ENCODE data around the gene ZNF48.

ZNF48 gene

GRCh38 chr16:30437511-30438046 is 42.4 kb downstream of the ZNF48 start:
- H3K9me3 ChIP-seq (ENCODE audit: control insufficient read depth, insufficient read depth, low read depth, low read length) = no peaks in the 10 kb centered on the region
- H3K4me3 ChIP-seq (ENCODE audit: low read depth, low read length) = no peak overlapping the region
- no peak overlapping the region for H3K27ac ChIP-seq (ENCODE audit: low read depth, low read length)
- H3K27me3 ChIP-seq (ENCODE audit: control insufficient read depth, insufficient read depth, low read length) = no peaks in the 10 kb centered on the region
- no peaks in the 10 kb centered on the region for H3K4me1 ChIP-seq (ENCODE audit: control insufficient read depth, insufficient read depth, low read length)
- no peak overlapping the region for H3K9ac ChIP-seq (ENCODE audit: low read length)
- H3K36me3 ChIP-seq (ENCODE audit: control insufficient read depth, insufficient read depth, low read length) = no peaks in the 10 kb centered on the region

DNA sequence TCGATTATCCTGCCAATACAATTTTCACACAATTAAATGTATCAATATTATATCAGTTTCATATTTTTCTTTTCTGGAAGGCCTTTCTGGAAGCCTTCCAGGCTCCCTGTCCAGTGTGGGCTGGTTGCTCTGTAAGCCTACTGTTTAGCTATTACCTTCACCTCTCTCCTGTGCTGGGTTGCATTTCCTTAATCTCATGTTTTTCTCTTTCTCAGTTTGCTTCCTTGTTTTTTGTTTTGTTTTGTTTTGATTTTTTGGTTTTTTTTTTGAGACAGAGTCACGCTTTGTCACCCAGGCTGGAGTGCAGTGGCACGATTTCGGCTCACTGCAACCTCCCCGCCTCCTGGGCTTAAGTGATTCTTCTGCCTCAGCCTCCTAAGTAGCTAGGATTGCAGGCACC is 43.6 kb downstream of the ZNF48 start:
- Histone ChIP-seq H3K36me3 (ENCODE audit: control insufficient read depth, insufficient read depth, low read length) (peaks cover 2% of the 10 kb centered on the region; the same call in 1 of the 2 replicates), H3K4me1 (ENCODE audit: control insufficient read depth, insufficient read depth, low read length) (peaks cover 3% of the 10 kb centered on the region; the same call in 1 of the 2 replicates), H3K4me3 (ENCODE audit: low read depth, low read length) (no peak overlapping the region), H3K27ac (ENCODE audit: low read depth, low read length) (no peak overlapping the region), H3K27me3 (ENCODE audit: control insufficient read depth, insufficient read depth, low read length) (no peaks in the 10 kb centered on the region), H3K9me3 (ENCODE audit: control insufficient read depth, insufficient read depth, low read depth, low read length) (no peaks in the 10 kb centered on the region), H3K9ac (ENCODE audit: low read length) (no peak overlapping the region)

GRCh38 chr16:30439720-30440348 is 44.6 kb downstream of the ZNF48 start:
- Histone ChIP-seq H3K27ac (ENCODE audit: low read depth, low read length) (no peak overlapping the region), H3K36me3 (ENCODE audit: control insufficient read depth, insufficient read depth, low read length) (peaks cover 12% of the 10 kb centered on the region), H3K27me3 (ENCODE audit: control insufficient read depth, insufficient read depth, low read length) (no peaks in the 10 kb centered on the region), H3K4me3 (ENCODE audit: low read depth, low read length) (no peak overlapping the region), H3K9me3 (ENCODE audit: control insufficient read depth, insufficient read depth, low read depth, low read length) (peaks cover 5% of the 10 kb centered on the region; the same call in 1 of the 2 replicates), H3K4me1 (ENCODE audit: control insufficient read depth, insufficient read depth, low read length) (peaks cover 7% of the 10 kb centered on the region), H3K9ac (ENCODE audit: low read length) (no peak overlapping the region)

- no peaks in the 10 kb centered on the region for H3K27me3 ChIP-seq (ENCODE audit: control insufficient read depth, insufficient read depth, low read length)
- H3K36me3 ChIP-seq (ENCODE audit: control insufficient read depth, insufficient read depth, low read length) = peaks cover 14% of the 10 kb centered on the region
- no peak overlapping the region for H3K27ac ChIP-seq (ENCODE audit: low read depth, low read length)
- H3K4me3 ChIP-seq (ENCODE audit: low read depth, low read length) = no peak overlapping the region
- H3K9me3 ChIP-seq (ENCODE audit: control insufficient read depth, insufficient read depth, low read depth, low read length) = peaks cover 7% of the 10 kb centered on the region; the same call in 1 of the 2 replicates
- peaks cover 14% of the 10 kb centered on the region for H3K4me1 ChIP-seq (ENCODE audit: control insufficient read depth, insufficient read depth, low read length)
- no peak overlapping the region for H3K9ac ChIP-seq (ENCODE audit: low read length)
Observed at GRCh38 chr16:30443631-30444030, 48.4 kb downstream of the ZNF48 start.

DNA sequence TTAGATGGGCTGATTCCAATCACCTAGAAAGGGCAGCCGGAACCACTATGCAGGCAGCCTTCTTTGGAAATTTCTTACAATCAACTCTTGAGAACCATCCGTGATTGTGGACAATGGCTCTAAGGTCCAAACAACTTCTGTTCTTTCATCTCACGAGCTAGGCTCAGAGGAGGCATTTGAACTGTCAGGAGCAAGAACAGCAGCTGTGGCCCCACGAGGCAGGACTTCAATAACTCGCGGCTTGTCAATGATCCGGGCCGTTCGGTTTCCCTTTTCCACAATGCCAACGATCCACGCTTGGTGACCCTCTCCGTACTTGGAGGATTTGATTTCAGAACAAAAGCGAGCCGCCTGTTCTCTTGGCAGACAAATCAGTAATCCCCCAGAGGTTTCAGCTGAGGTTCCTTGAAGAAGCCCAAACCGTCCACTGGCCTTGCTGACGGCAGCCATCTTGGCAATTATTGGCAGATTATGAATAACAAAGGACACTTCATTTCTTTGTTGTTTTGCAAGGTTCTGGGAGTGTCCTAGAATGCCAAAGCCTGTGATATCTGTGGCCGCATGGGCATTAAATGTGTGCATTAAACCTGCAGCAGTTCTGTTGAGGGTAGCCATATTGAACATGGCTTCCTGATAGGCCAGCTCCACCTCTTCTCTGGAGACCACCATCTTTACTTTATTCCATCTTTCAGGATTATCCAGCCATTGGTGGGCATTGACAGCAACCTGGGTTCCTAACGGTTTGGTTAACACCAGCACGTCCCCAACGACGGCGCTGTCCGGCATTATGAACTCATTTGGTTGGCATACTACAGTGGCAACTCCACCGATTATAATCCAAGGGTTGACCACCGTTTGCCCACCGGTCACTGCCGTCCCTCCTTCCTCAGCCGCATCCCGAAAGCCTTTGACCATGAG is 49.3 kb downstream of the ZNF48 start:
- Histone ChIP-seq H3K4me1 (ENCODE audit: control insufficient read depth, insufficient read depth, low read length) (peaks cover 14% of the 10 kb centered on the region), H3K9me3 (ENCODE audit: control insufficient read depth, insufficient read depth, low read depth, low read length) (peaks cover 7% of the 10 kb centered on the region; the same call in 1 of the 2 replicates), H3K36me3 (ENCODE audit: control insufficient read depth, insufficient read depth, low read length) (peaks cover 14% of the 10 kb centered on the region), H3K9ac (ENCODE audit: low read length) (peak overlapping the region; percentile 83), H3K4me3 (ENCODE audit: low read depth, low read length) (peak overlapping the region; percentile 68), H3K27ac (ENCODE audit: low read depth, low read length) (no peak overlapping the region; the same call in 1 of the 2 replicates), H3K27me3 (ENCODE audit: control insufficient read depth, insufficient read depth, low read length) (no peaks in the 10 kb centered on the region)

- peak overlapping the region; percentile 86; the same call in 1 of the 2 replicates for H3K27ac ChIP-seq (ENCODE audit: low read depth, low read length)
- H3K27me3 ChIP-seq (ENCODE audit: control insufficient read depth, insufficient read depth, low read length) = no peaks in the 10 kb centered on the region
- peak overlapping the region; percentile 83 for H3K9ac ChIP-seq (ENCODE audit: low read length)
- H3K9me3 ChIP-seq (ENCODE audit: control insufficient read depth, insufficient read depth, low read depth, low read length) = peaks cover 7% of the 10 kb centered on the region; the same call in 1 of the 2 replicates
- peaks cover 14% of the 10 kb centered on the region for H3K4me1 ChIP-seq (ENCODE audit: control insufficient read depth, insufficient read depth, low read length)
- H3K4me3 ChIP-seq (ENCODE audit: low read depth, low read length) = peak overlapping the region; percentile 68
- H3K36me3 ChIP-seq (ENCODE audit: control insufficient read depth, insufficient read depth, low read length) = peaks cover 14% of the 10 kb centered on the region
Observed at GRCh38 chr16:30445149-30445407, 49.9 kb downstream of the ZNF48 start.

GRCh38 chr16:30445408-30446202 is 50.4 kb downstream of the ZNF48 start, which contains the start of gene SEPHS2:
Gene SEPHS2 (minus strand): TSS chr16:30445874. CDS start chr16:30445727, 147 bp downstream.
- peaks cover 7% of the 10 kb centered on the region; the same call in 1 of the 2 replicates for H3K9me3 ChIP-seq (ENCODE audit: control insufficient read depth, insufficient read depth, low read depth, low read length)
- H3K4me1 ChIP-seq (ENCODE audit: control insufficient read depth, insufficient read depth, low read length) = peaks cover 14% of the 10 kb centered on the region
- H3K27me3 ChIP-seq (ENCODE audit: control insufficient read depth, insufficient read depth, low read length) = no peaks in the 10 kb centered on the region
- peaks cover 14% of the 10 kb centered on the region for H3K36me3 ChIP-seq (ENCODE audit: control insufficient read depth, insufficient read depth, low read length)
- H3K4me3 ChIP-seq (ENCODE audit: low read depth, low read length) = peak within 1 kb of the TSS; percentile 68
- H3K27ac ChIP-seq (ENCODE audit: low read depth, low read length) = peak within 1 kb of the TSS; percentile 86
- H3K9ac ChIP-seq (ENCODE audit: low read length) = peak within 1 kb of the TSS; percentile 83

GRCh38 chr16:30446203-30446595 is 51.0 kb downstream of the ZNF48 start:
- Histone ChIP-seq H3K4me3 (ENCODE audit: low read depth, low read length) (peak overlapping the region; percentile 68), H3K4me1 (ENCODE audit: control insufficient read depth, insufficient read depth, low read length) (peaks cover 14% of the 10 kb centered on the region), H3K9me3 (ENCODE audit: control insufficient read depth, insufficient read depth, low read depth, low read length) (peaks cover 7% of the 10 kb centered on the region; the same call in 1 of the 2 replicates), H3K36me3 (ENCODE audit: control insufficient read depth, insufficient read depth, low read length) (peaks cover 14% of the 10 kb centered on the region), H3K27me3 (ENCODE audit: control insufficient read depth, insufficient read depth, low read length) (no peaks in the 10 kb centered on the region), H3K27ac (ENCODE audit: low read depth, low read length) (no peak overlapping the region), H3K9ac (ENCODE audit: low read length) (no peak overlapping the region)

- Histone ChIP-seq H3K9me3 (ENCODE audit: control insufficient read depth, insufficient read depth, low read depth, low read length) (peaks cover 7% of the 10 kb centered on the region; the same call in 1 of the 2 replicates), H3K4me3 (ENCODE audit: low read depth, low read length) (no peak overlapping the region), H3K4me1 (ENCODE audit: control insufficient read depth, insufficient read depth, low read length) (peaks cover 14% of the 10 kb centered on the region), H3K27me3 (ENCODE audit: control insufficient read depth, insufficient read depth, low read length) (no peaks in the 10 kb centered on the region), H3K36me3 (ENCODE audit: control insufficient read depth, insufficient read depth, low read length) (peaks cover 14% of the 10 kb centered on the region), H3K27ac (ENCODE audit: low read depth, low read length) (no peak overlapping the region), H3K9ac (ENCODE audit: low read length) (no peak overlapping the region)
Observed at GRCh38 chr16:30447512-30448226, 52.4 kb downstream of the ZNF48 start.

GRCh38 chr16:30449116-30449435 is 53.9 kb downstream of the ZNF48 start:
- H3K9me3 ChIP-seq (ENCODE audit: control insufficient read depth, insufficient read depth, low read depth, low read length) = peaks cover 7% of the 10 kb centered on the region; the same call in 1 of the 2 replicates
- H3K36me3 ChIP-seq (ENCODE audit: control insufficient read depth, insufficient read depth, low read length) = peaks cover 9% of the 10 kb centered on the region
- peaks cover 11% of the 10 kb centered on the region for H3K4me1 ChIP-seq (ENCODE audit: control insufficient read depth, insufficient read depth, low read length)
- no peak overlapping the region for H3K9ac ChIP-seq (ENCODE audit: low read length)
- H3K27me3 ChIP-seq (ENCODE audit: control insufficient read depth, insufficient read depth, low read length) = no peaks in the 10 kb centered on the region
- H3K4me3 ChIP-seq (ENCODE audit: low read depth, low read length) = no peak overlapping the region
- H3K27ac ChIP-seq (ENCODE audit: low read depth, low read length) = no peak overlapping the region
